Activated CD8-positive, alpha-beta T cell treated with anti-CD3 and anti-CD28 coated beads for 36 hours (primary cell): ENCODE results near the gene PUS3. TPM values are rescaled to one million over a fixed set of nuclear protein-coding genes. Genes with fewer than 3 reads are reported as not detected.

Experiments
- ATAC-seq: fragments of 200-7000 bp; cut with Tn5 transposase; one replicate; pipeline ENCODE4 v1.10.0; 2021; ENCODE audit warnings: mild to moderate bottlenecking, moderate library complexity
- CTCF ChIA-PET: fragments of 350-600 bp; sonication (Branson Sonifier 250); formaldehyde crosslinking; loops from one replicate; lab custom pipeline; 2021; ENCODE audit warnings: antibody characterized with exemption; lab: Charles Lee
- POLR2A ChIA-PET: fragments of 350-600 bp; sonication (Branson Sonifier 250); formaldehyde crosslinking; loops from one replicate; lab custom pipeline; 2021; ENCODE audit warnings: antibody characterized with exemption; lab: Charles Lee
- DNase-seq: peaks from one replicate; pipeline ENCODE4 v3.0.0-alpha.2; 2020
- H3K27ac Mint-ChIP-seq: one replicate; pipeline ENCODE4 v1.8.0; 2021; ENCODE audit warnings: mild to moderate bottlenecking, mixed read lengths
- H3K27me3 Mint-ChIP-seq: one replicate; pipeline ENCODE4 v1.8.0; 2021; ENCODE audit warnings: mixed read lengths
- H3K36me3 Mint-ChIP-seq: one replicate; pipeline ENCODE4 v1.8.0; 2021; ENCODE audit warnings: low read depth, mixed read lengths
- H3K4me1 Mint-ChIP-seq: one replicate; pipeline ENCODE4 v1.8.0; 2021; ENCODE audit warnings: low read depth, mixed read lengths
- H3K4me3 Mint-ChIP-seq: one replicate; pipeline ENCODE4 v1.8.0; 2021; ENCODE audit warnings: mild to moderate bottlenecking, moderate library complexity, mixed read lengths
- H3K9me3 Mint-ChIP-seq: one replicate; pipeline ENCODE4 v1.8.0; 2021; ENCODE audit warnings: mixed read lengths
- intact Hi-C: fragments of 100-400 bp; cut with micrococcal nuclease; formaldehyde crosslinking; loops from one replicate; pipeline ENCODE4 v1.10.0; 2022
- total RNA-seq, 2 experiments: library from RNA; stranded (reverse); gene quantifications; one replicate each; pipeline ENCODE4 v1.2.3, GENCODE V29; 2021
- TF ChIP-seq, protein P1 (sequence below): fragments of 200-600 bp; IDR thresholded peaks from one replicate; pipeline ENCODE4 v1.8.0; 2022; ENCODE audit warnings: antibody characterized with exemption, mild to moderate bottlenecking

Gene PUS3
- total RNA-seq, 2 experiments from 2014 or later: 15.4 to 15.5 TPM

DNA sequence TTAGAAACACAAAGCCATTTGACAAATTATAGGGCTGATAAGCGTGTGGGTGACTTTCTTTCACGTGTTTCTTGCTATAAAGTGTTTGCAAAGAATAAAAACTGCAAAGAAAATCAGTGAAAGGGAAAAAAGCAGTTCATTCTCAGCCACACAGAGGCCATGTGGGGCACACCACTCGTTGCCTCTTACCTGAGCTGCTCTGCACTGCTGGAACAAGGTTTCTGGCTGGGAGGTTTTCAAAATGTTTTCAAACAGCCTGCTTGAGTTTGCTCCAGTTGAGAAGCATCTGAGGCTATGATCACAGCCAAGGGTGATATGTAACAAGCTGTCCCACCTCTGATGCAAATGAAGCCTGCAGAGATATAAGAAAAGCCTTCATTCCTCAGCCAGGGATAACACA, 28.1 kb upstream of the PUS3 start:
- Mint-ChIP-seq H3K36me3 (no peaks in the 10 kb centered on the region), H3K27ac (no peak overlapping the region), H3K27me3 (peaks cover 9% of the 10 kb centered on the region), H3K4me3 (no peak overlapping the region), H3K4me1 (peaks cover 9% of the 10 kb centered on the region), H3K9me3 (no peaks in the 10 kb centered on the region)
- ChIA-PET CTCF (interaction anchor here (1.6 kb wide), 1 partner anchor 263 kb away, joined by 3 read pairs; no protein-coding TSS in a partner anchor), POLR2A (no interaction called here)
- DNase-seq (no peak), ATAC-seq (no peak)
- TF ChIP-seq, protein P1, sequence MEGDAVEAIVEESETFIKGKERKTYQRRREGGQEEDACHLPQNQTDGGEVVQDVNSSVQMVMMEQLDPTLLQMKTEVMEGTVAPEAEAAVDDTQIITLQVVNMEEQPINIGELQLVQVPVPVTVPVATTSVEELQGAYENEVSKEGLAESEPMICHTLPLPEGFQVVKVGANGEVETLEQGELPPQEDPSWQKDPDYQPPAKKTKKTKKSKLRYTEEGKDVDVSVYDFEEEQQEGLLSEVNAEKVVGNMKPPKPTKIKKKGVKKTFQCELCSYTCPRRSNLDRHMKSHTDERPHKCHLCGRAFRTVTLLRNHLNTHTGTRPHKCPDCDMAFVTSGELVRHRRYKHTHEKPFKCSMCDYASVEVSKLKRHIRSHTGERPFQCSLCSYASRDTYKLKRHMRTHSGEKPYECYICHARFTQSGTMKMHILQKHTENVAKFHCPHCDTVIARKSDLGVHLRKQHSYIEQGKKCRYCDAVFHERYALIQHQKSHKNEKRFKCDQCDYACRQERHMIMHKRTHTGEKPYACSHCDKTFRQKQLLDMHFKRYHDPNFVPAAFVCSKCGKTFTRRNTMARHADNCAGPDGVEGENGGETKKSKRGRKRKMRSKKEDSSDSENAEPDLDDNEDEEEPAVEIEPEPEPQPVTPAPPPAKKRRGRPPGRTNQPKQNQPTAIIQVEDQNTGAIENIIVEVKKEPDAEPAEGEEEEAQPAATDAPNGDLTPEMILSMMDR: no peak
- intact Hi-C loops: no loop called here

GRCh38 chr11:125930076-125930450, 27.1 kb upstream of the PUS3 start:
- intact Hi-C loops: no loop called here
- Mint-ChIP-seq H3K4me3 (no peak overlapping the region), H3K9me3 (no peaks in the 10 kb centered on the region), H3K4me1 (peaks cover 9% of the 10 kb centered on the region), H3K27ac (no peak overlapping the region), H3K36me3 (no peaks in the 10 kb centered on the region), H3K27me3 (peaks cover 12% of the 10 kb centered on the region)
- TF ChIP-seq, protein P1: no peak
- CTCF ChIA-PET: interaction anchor here (1.3 to 1.6 kb wide), 2 partner anchors 12 to 264 kb away, joined by 3 to 4 read pairs; no protein-coding TSS in a partner anchor
- DNase-seq (no peak), ATAC-seq (no peak)
- POLR2A ChIA-PET: no interaction called here

DNA sequence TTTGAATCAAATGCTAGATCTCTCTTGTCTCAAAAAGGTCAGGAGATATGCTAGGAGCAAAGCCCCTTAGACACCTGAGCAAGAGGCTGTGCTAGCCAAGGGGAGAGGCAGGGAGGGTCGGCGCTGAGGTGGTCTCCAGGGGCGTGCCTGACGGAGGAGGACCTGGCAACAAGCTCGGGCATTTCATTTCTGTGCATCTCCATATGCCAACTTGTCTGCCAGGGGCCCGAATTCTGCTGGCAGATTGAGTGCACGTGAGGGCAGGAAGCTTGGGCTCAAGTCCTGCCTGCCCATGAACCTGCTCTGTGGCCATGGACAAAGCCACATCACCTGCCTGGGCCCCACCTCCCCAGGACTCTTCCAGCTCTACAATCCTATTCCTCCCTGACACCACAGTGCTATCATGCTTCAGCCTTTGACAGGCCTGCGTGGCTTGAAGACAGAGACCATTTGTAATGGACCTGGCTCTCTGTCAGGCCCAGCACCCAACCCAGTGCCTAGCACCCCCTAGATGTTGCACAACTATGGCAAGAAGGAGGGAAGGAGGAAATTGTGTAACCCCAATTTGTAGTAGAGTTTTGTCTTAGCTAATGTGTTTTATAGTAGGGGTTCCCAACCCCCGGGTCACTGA, 26.6 kb upstream of the PUS3 start:
- Mint-ChIP-seq H3K4me3 (no peak overlapping the region), H3K9me3 (no peaks in the 10 kb centered on the region), H3K36me3 (no peaks in the 10 kb centered on the region), H3K4me1 (peaks cover 9% of the 10 kb centered on the region), H3K27me3 (peaks cover 12% of the 10 kb centered on the region), H3K27ac (no peak overlapping the region)
- ChIA-PET POLR2A (no interaction called here), CTCF (interaction anchor here (1.3 kb wide), 1 partner anchor 12 kb away, joined by 4 read pairs; no protein-coding TSS in a partner anchor)
- TF ChIP-seq, protein P1: no peak
- intact Hi-C loops: no loop called here
- ATAC-seq (no peak), DNase-seq (no peak)

GRCh38 chr11:125926682-125927081, 23.7 kb upstream of the PUS3 start:
- ChIA-PET CTCF (interaction anchor here (1.1 kb wide), 1 partner anchor 267 kb away, joined by 3 read pairs; no protein-coding TSS in a partner anchor), POLR2A (no interaction called here)
- intact Hi-C loops: no loop called here
- H3K36me3 Mint-ChIP-seq: no peaks in the 10 kb centered on the region
- peaks cover 11% of the 10 kb centered on the region for H3K27me3 Mint-ChIP-seq
- H3K4me1 Mint-ChIP-seq: peaks cover 3% of the 10 kb centered on the region
- H3K27ac Mint-ChIP-seq: no peak overlapping the region
- ATAC-seq: no peak
- no peaks in the 10 kb centered on the region for H3K9me3 Mint-ChIP-seq
- no peak for DNase-seq
- TF ChIP-seq, protein P1: no peak
- no peak overlapping the region for H3K4me3 Mint-ChIP-seq

DNA sequence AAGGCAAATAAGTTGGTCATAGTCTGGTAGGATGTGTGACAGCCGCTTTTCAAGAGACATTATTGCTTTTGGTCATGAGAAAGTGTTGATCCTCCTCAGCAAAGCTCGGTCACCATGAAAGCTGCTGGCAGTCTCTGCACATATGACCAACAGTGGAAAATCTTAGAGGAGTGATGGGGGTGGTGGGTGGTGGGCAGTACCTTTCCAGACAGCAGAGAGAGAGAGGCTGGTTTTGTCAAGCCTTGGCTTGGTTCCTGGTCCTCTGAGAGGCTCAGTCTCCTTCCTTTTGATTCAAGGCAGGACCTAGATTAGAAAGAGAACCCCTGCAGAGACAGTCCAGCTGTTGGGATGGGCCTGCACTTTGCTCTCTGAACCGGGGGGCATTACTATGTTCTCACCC, 22.8 kb upstream of the PUS3 start:
- DNase-seq: no peak
- Mint-ChIP-seq H3K9me3 (no peaks in the 10 kb centered on the region), H3K27me3 (peaks cover 11% of the 10 kb centered on the region), H3K4me1 (peaks cover 3% of the 10 kb centered on the region), H3K36me3 (no peaks in the 10 kb centered on the region), H3K4me3 (no peak overlapping the region), H3K27ac (no peak overlapping the region)
- TF ChIP-seq, protein P1: no peak
- no peak for ATAC-seq
- CTCF ChIA-PET: interaction anchor here (0.6 to 5.0 kb wide), 3 partner anchors 268 to 313 kb away, joined by 3 to 36 read pairs (median 3); no protein-coding TSS in a partner anchor
- POLR2A ChIA-PET: no interaction called here
- intact Hi-C loops: no loop called here
